Measurements from ENCODE around the gene TMEM178B. TPM values are rescaled to one million over a fixed set of nuclear protein-coding genes. Genes with fewer than 3 reads are reported as not detected.

The TMEM178B gene
- total and polyA plus RNA-seq, 9 of the 15 experiments (the other 6 are each of a cell fraction or from before 2014, with no cell fraction given), result under 0.01 to 0.03 (median 0.01) TPM; not detected in 5

DNA sequence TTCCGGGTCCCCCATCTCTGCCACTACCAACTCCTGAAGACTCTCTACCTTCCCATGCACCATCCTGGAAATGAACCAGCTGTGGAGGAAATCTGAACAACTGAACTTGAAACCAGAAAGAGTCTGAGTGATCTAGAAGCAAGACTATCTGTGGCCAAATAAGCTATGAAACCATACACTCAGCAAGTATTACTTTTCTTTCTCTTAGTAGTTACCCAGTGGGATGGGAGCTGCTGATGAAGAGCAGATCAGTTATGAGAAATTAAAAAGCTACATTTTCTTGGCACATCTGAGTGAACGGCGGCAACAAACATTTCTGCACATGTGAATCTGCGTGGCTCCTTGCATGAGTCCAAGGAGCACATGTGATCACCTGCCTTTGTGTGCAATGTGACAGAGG is 445.8 kb downstream of the TMEM178B start:
- no peaks in the 10 kb centered on the region for H3K9me1 ChIP-seq (ENCODE audit: control insufficient read depth, insufficient read depth, low read length)
- H3K27me3 ChIP-seq (ENCODE audit: control insufficient read depth in 2 of 2, insufficient read depth in 2 of 2, low read length in 2 of 2), result peaks cover 30 to 46% of the 10 kb centered on the region in 2 experiments
- no peaks in the 10 kb centered on the region for H3K79me2 ChIP-seq (ENCODE audit: control insufficient read depth, insufficient read depth, low read length)
- in situ Hi-C loops (cut with MboI) (no loop called here), intact Hi-C loops (cut with micrococcal nuclease) (no loop called here)
- DNase-seq (ENCODE audit: extremely low read depth in 1 of 4, low spot score in 3 of 4) (no peak), FAIRE-seq (no peak), ATAC-seq (no peak)
- no peak overlapping the region for H3K9ac ChIP-seq (ENCODE audit: insufficient read depth in 1 of 2, low read depth in 2 of 2, low read length in 2 of 2)
- no peaks in the 10 kb centered on the region for H3K9me3 ChIP-seq (replicated peaks; ENCODE audit: control insufficient read depth, insufficient read depth, low read depth, low read length)
- H4K20me1 ChIP-seq (replicated peaks; ENCODE audit: control insufficient read depth, insufficient read depth, low read length), result no peaks in the 10 kb centered on the region
- no peak overlapping the region for H3K4me3 ChIP-seq
- H3K4me2 ChIP-seq (ENCODE audit: insufficient read depth, low read length), result no peak overlapping the region
- no peak overlapping the region for H2AFZ ChIP-seq (ENCODE audit: low read depth, low read length)
- no TSS peak for BruUV-seq (replicated peaks)
- ChIA-PET CTCF (ENCODE audit: low intra/inter-chr PET ratio) (no interaction called here), POLR2A (interaction anchor here (0.9 kb wide), 1 partner anchor 10 kb away, joined by 3 read pairs; no protein-coding TSS in a partner anchor)
- H3K36me3 ChIP-seq (ENCODE audit: control insufficient read depth, insufficient read depth, low read length), result no peaks in the 10 kb centered on the region
- no peak overlapping the region for H3K27ac ChIP-seq (ENCODE audit: extremely low read depth, low read depth, low read length)
- TF ChIP-seq CBX2 (IDR thresholded peaks at IDR 0.05; ENCODE audit: insufficient read depth, low read length, poor library complexity, severe bottlenecking), result no peak
- no peak for TF ChIP-seq BRCA1 (IDR thresholded peaks at IDR 0.05)
- no peak for TF ChIP-seq BRCA1 (CRISPR knock-in tag; IDR thresholded peaks at IDR 0.05)
- no peak for TF ChIP-seq MYC (IDR thresholded peaks at IDR 0.05; ENCODE audit: low read depth, low read length)
- TF ChIP-seq MYC (CRISPR knock-in tag; IDR thresholded peaks at IDR 0.05; ENCODE audit: borderline replicate concordance, low read depth), result no peak
- TF ChIP-seq KLF6 (CRISPR knock-in tag; IDR thresholded peaks at IDR 0.05; ENCODE audit: borderline replicate concordance), result no peak
- no peak for TF ChIP-seq XRCC3 (IDR thresholded peaks at IDR 0.05)
- TF ChIP-seq PCBP1 (IDR thresholded peaks at IDR 0.05; ENCODE audit: low read depth, low read length, poor library complexity, severe bottlenecking), result no peak
- TF ChIP-seq PHTF2 (CRISPR knock-in tag; IDR thresholded peaks at IDR 0.05), result no peak
- TF ChIP-seq FOSL1 (tag; conservative IDR thresholded peaks at IDR 0.05), result no peak
- no peak for TF ChIP-seq MCM3 (IDR thresholded peaks at IDR 0.05)
- no peak for TF ChIP-seq C11orf30 (IDR thresholded peaks at IDR 0.05; ENCODE audit: low read depth)
- no peak for TF ChIP-seq ETV1 (tag; conservative IDR thresholded peaks at IDR 0.05; ENCODE audit: low read depth)
- TF ChIP-seq DNMT1 (IDR thresholded peaks at IDR 0.05), result no peak
- TF ChIP-seq SAP30 (IDR thresholded peaks at IDR 0.05; ENCODE audit: borderline replicate concordance, insufficient read depth, low read depth, low read length, poor library complexity, severe bottlenecking), result no peak
- TF ChIP-seq BMI1 (IDR thresholded peaks at IDR 0.05; ENCODE audit: low read length), result no peak
- TF ChIP-seq, protein P1, sequence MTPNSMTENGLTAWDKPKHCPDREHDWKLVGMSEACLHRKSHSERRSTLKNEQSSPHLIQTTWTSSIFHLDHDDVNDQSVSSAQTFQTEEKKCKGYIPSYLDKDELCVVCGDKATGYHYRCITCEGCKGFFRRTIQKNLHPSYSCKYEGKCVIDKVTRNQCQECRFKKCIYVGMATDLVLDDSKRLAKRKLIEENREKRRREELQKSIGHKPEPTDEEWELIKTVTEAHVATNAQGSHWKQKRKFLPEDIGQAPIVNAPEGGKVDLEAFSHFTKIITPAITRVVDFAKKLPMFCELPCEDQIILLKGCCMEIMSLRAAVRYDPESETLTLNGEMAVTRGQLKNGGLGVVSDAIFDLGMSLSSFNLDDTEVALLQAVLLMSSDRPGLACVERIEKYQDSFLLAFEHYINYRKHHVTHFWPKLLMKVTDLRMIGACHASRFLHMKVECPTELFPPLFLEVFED (CRISPR knock-in tag; conservative IDR thresholded peaks at IDR 0.05), result no peak
- WGBS (ENCODE audit: insufficient coverage, low coverage, missing lambda C conversion rate), result 0% methylated on average over 4 of the region's 4 CpGs
- no peaks in the 10 kb centered on the region for H3K4me1 ChIP-seq (replicated peaks in 1 of 2; ENCODE audit: control insufficient read depth in 2 of 2, insufficient read depth in 2 of 2, low read length in 2 of 2)
